ENCODE data around the gene KDR. TPM values are rescaled to one million over a fixed set of nuclear protein-coding genes. Genes with fewer than 3 reads are reported as not detected.

Gene KDR
- total and polyA plus RNA-seq, 10 of the 15 experiments (the other 5 are each of a cell fraction or from before 2014, with no cell fraction given) = 0.04 to 0.13 TPM; not detected in 8

GRCh38 chr4:55143858-55144257, 18.5 kb upstream of the KDR start (continued):
- TF ChIP-seq BACH1 (IDR thresholded peaks at IDR 0.05; ENCODE audit: borderline replicate concordance) (no peak), FOXM1 (IDR thresholded peaks at IDR 0.05; ENCODE audit: low read depth, low read length) (no peak), MTA2 (IDR thresholded peaks at IDR 0.05; ENCODE audit: low read depth) (no peak), RELA (IDR thresholded peaks at IDR 0.05; ENCODE audit: borderline replicate concordance, partially characterized antibody) (no peak), ZNF207 (IDR thresholded peaks at IDR 0.05; ENCODE audit: borderline replicate concordance) (no peak), FOXK2 (IDR thresholded peaks at IDR 0.05) (no peak)

DNA sequence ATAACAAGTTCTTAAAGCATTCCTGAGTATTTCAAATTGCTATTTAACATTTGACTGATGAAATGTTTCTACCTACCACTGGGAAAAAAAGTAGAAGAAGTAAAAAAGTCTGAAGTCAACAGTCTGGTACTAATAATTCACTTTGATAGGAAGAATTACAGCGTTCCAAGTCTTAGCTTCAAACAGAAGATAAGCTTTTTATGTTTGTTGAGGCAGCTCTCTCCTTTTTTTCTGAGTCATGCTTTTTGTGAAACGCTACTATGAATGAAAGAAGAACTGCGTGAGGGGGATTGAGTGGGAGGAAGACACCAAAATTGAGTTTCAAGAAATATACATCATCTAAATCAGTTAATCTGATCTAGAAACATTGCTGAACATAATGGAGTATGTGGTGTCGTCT, 13.0 kb upstream of the KDR start:
- ATAC-seq (no peak), DNase-seq (ENCODE audit: low read depth, low spot score) (no peak), FAIRE-seq (no peak)
- Histone ChIP-seq H3K9me3 (replicated peaks; ENCODE audit: control insufficient read depth, insufficient read depth, low read length) (no peaks in the 10 kb centered on the region), H3K79me2 (ENCODE audit: control insufficient read depth, insufficient read depth, low read length) (no peaks in the 10 kb centered on the region), H2AFZ (ENCODE audit: control insufficient read depth, low read depth, low read length) (no peak overlapping the region), H3K27me3 (replicated peaks in 1 of 2; ENCODE audit: control insufficient read depth in 2 of 2, insufficient read depth in 2 of 2, low read length in 1 of 2) (no peaks in the 10 kb centered on the region), H3K36me3 (ENCODE audit: control insufficient read depth in 2 of 2, insufficient read depth in 2 of 2, low read length in 1 of 2) (no peaks in the 10 kb centered on the region), H3K4me2 (ENCODE audit: control insufficient read depth, insufficient read depth) (no peak overlapping the region), H3K4me3 (no peak overlapping the region), H3K9ac (ENCODE audit: control insufficient read depth, insufficient read depth, low read length) (no peak overlapping the region), H4K20me1 (ENCODE audit: control insufficient read depth, insufficient read depth) (no peaks in the 10 kb centered on the region), H3K27ac (ENCODE audit: control insufficient read depth, insufficient read depth) (no peak overlapping the region), H3K4me1 (ENCODE audit: control insufficient read depth, insufficient read depth, low read length) (no peaks in the 10 kb centered on the region)
- intact Hi-C loops (cut with micrococcal nuclease; ENCODE audit: unreplicated experiment) = no loop called here
- WGBS (ENCODE audit: insufficient coverage, insufficient replicate concordance, low lambda C conversion rate, missing lambda C conversion rate) = 29% methylated on average over 4 of the region's 4 CpGs
- in situ Hi-C loops (cut with MboI) = no loop called here
- ChIA-PET CTCF (interaction anchor here (0.8 kb wide), 1 partner anchor 167 kb away, joined by 3 read pairs; no protein-coding TSS in a partner anchor), POLR2A (no interaction called here), SMC1A (ENCODE audit: uncharacterized antibody, unreplicated experiment) (no interaction called here), RAD21 (ENCODE audit: unreplicated experiment) (no interaction called here)
- BruUV-seq (replicated peaks) = no TSS peak
- TF ChIP-seq MEF2A (IDR thresholded peaks at IDR 0.05; ENCODE audit: insufficient read depth, low read depth, low read length) = no peak
- no peak for TF ChIP-seq SUZ12 (IDR thresholded peaks at IDR 0.05; ENCODE audit: unreplicated experiment)
- TF ChIP-seq REST (IDR thresholded peaks at IDR 0.05; ENCODE audit: low read depth, low read length) = no peak
- TF ChIP-seq, protein P1, sequence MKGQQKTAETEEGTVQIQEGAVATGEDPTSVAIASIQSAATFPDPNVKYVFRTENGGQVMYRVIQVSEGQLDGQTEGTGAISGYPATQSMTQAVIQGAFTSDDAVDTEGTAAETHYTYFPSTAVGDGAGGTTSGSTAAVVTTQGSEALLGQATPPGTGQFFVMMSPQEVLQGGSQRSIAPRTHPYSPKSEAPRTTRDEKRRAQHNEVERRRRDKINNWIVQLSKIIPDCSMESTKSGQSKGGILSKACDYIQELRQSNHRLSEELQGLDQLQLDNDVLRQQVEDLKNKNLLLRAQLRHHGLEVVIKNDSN (IDR thresholded peaks at IDR 0.05; ENCODE audit: borderline replicate concordance, extremely low read length, insufficient read depth, low read depth, low read length) = no peak
- TF ChIP-seq RBBP5 (conservative IDR thresholded peaks at IDR 0.05) = no peak
- TF ChIP-seq, protein P2, sequence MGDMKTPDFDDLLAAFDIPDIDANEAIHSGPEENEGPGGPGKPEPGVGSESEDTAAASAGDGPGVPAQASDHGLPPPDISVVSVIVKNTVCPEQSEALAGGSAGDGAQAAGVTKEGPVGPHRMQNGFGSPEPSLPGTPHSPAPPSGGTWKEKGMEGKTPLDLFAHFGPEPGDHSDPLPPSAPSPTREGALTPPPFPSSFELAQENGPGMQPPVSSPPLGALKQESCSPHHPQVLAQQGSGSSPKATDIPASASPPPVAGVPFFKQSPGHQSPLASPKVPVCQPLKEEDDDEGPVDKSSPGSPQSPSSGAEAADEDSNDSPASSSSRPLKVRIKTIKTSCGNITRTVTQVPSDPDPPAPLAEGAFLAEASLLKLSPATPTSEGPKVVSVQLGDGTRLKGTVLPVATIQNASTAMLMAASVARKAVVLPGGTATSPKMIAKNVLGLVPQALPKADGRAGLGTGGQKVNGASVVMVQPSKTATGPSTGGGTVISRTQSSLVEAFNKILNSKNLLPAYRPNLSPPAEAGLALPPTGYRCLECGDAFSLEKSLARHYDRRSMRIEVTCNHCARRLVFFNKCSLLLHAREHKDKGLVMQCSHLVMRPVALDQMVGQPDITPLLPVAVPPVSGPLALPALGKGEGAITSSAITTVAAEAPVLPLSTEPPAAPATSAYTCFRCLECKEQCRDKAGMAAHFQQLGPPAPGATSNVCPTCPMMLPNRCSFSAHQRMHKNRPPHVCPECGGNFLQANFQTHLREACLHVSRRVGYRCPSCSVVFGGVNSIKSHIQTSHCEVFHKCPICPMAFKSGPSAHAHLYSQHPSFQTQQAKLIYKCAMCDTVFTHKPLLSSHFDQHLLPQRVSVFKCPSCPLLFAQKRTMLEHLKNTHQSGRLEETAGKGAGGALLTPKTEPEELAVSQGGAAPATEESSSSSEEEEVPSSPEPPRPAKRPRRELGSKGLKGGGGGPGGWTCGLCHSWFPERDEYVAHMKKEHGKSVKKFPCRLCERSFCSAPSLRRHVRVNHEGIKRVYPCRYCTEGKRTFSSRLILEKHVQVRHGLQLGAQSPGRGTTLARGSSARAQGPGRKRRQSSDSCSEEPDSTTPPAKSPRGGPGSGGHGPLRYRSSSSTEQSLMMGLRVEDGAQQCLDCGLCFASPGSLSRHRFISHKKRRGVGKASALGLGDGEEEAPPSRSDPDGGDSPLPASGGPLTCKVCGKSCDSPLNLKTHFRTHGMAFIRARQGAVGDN (IDR thresholded peaks at IDR 0.05) = no peak
